IMR-90 (cell line): ENCODE data around the gene KLK1. TPM values are rescaled to one million over a fixed set of nuclear protein-coding genes. Genes with fewer than 3 reads are reported as not detected.
A peak's percentile ranks its signal among the peaks of the same experiment; 100 is the strongest.

ENCODE experiments used
- ATAC-seq: fragments of 200-7000 bp; cut with Tn5 transposase; 2 replicates; pipeline ENCODE4 v1.9.1; 2020; ENCODE audit warnings: low read depth, mild to moderate bottlenecking, moderate library complexity
- BruUV-seq: library from RNA; stranded (reverse); fragments of 400-500 nt; replicated peaks from 2 replicates; lab custom pipeline; 2021; lab: Mats Ljungman, UMichigan
- CTCF ChIA-PET: fragments of 300-600 bp; formaldehyde crosslinking; extraction: SDS; loops from one replicate; lab custom pipeline; 2021; ENCODE audit warnings: antibody characterized with exemption; lab: Yijun Ruan, JAX
- POLR2A ChIA-PET: fragments of 300-600 bp; sonication (Branson Sonifier 250); formaldehyde crosslinking; loops from one replicate; lab custom pipeline; 2022; ENCODE audit warnings: antibody characterized with exemption; ENCODE audit not compliant: unreplicated experiment; lab: Charles Lee
- DNase-seq: peaks from one replicate; pipeline ENCODE4 v3.0.0; 2013
- H2AFZ ChIP-seq: replicated peaks from 2 replicates; pipeline ENCODE3; 2013; ENCODE audit warnings: low read length, mild to moderate bottlenecking; ENCODE audit not compliant: poor library complexity
- H2AK5ac ChIP-seq: 2 replicates; pipeline ENCODE4 v1.6.1; 2013; ENCODE audit warnings: low read depth, low read length, inconsistent platforms
- H2AK9ac ChIP-seq: replicated peaks from 2 replicates; pipeline ENCODE3; 2013; ENCODE audit warnings: mild to moderate bottlenecking, low read depth, low read length, moderate library complexity; ENCODE audit not compliant: poor library complexity
- H2BK120ac ChIP-seq: 2 replicates; pipeline ENCODE4 v1.6.1; 2013; ENCODE audit warnings: low read depth, low read length, inconsistent platforms
- H2BK15ac ChIP-seq: 3 replicates; pipeline ENCODE4 v1.6.1; 2013; ENCODE audit warnings: low read depth, low read length, inconsistent platforms
- H2BK20ac ChIP-seq: 2 replicates; pipeline ENCODE4 v1.6.1; 2013; ENCODE audit warnings: low read depth, mild to moderate bottlenecking, inconsistent platforms, low read length, moderate library complexity
- H2BK5ac ChIP-seq: 2 replicates; pipeline ENCODE4 v1.6.1; 2013; ENCODE audit warnings: mild to moderate bottlenecking, low read depth, low read length, inconsistent platforms; ENCODE audit not compliant: poor library complexity, severe bottlenecking
- H3K14ac ChIP-seq: replicated peaks from 2 replicates; pipeline ENCODE4 v1.6.1; 2013; ENCODE audit warnings: low read depth, low read length, inconsistent platforms
- H3K18ac ChIP-seq: 2 replicates; pipeline ENCODE4 v1.6.1; 2013; ENCODE audit warnings: low read depth, low read length, control low read depth
- H3K23ac ChIP-seq: 2 replicates; pipeline ENCODE4 v1.6.1; 2013; ENCODE audit warnings: low read depth, low read length, inconsistent platforms
- H3K27ac ChIP-seq: 2 replicates; pipeline ENCODE4 v1.5.1; 2013; ENCODE audit warnings: mild to moderate bottlenecking, control low read depth, low read length; ENCODE audit not compliant: insufficient read depth
- H3K27me3 ChIP-seq: 2 replicates; pipeline ENCODE4 v1.6.1; 2013; ENCODE audit warnings: low read length; ENCODE audit not compliant: control insufficient read depth, insufficient read depth
- H3K36me3 ChIP-seq: 2 replicates; pipeline ENCODE4 v1.6.1; 2013; ENCODE audit warnings: low read length, mixed read lengths; ENCODE audit not compliant: control insufficient read depth, insufficient read depth
- H3K4ac ChIP-seq: 2 replicates; pipeline ENCODE4 v1.6.1; 2013; ENCODE audit warnings: low read depth, low read length, inconsistent platforms
- H3K4me1 ChIP-seq: 2 replicates; pipeline ENCODE4 v1.6.1; 2013; ENCODE audit warnings: low read length, mixed read lengths; ENCODE audit not compliant: control insufficient read depth, insufficient read depth
- H3K4me2 ChIP-seq: 2 replicates; pipeline ENCODE4 v1.6.1; 2013; ENCODE audit warnings: low read depth, mild to moderate bottlenecking, control low read depth, low read length, moderate library complexity
- H3K4me3 ChIP-seq: 2 replicates; pipeline ENCODE4 v1.5.1; 2013; ENCODE audit warnings: low read depth, mild to moderate bottlenecking, control low read depth, low read length, moderate library complexity; ENCODE audit not compliant: insufficient read depth
- H3K56ac ChIP-seq: 2 replicates; pipeline ENCODE4 v1.6.1; 2013; ENCODE audit warnings: low read length, inconsistent platforms; ENCODE audit not compliant: insufficient read depth; ENCODE audit errors: extremely low read depth
- H3K79me1 ChIP-seq, 2 experiments: 2 replicates each; pipeline ENCODE4 v1.6.1; 2013; ENCODE audit warnings: low read length in 2 of 2, inconsistent platforms in 1 of 2, low read depth in 1 of 2
- H3K9ac ChIP-seq: 2 replicates; pipeline ENCODE4 v1.6.1; 2013; ENCODE audit warnings: low read depth, low read length, control low read depth
- H3K9me1 ChIP-seq: 2 replicates; pipeline ENCODE4 v1.6.1; 2013; ENCODE audit warnings: low read length, inconsistent platforms; ENCODE audit not compliant: insufficient read depth
- H3K9me3 ChIP-seq: 2 replicates; pipeline ENCODE4 v1.6.1; 2013; ENCODE audit warnings: low read length; ENCODE audit not compliant: control insufficient read depth, insufficient read depth
- H4K20me1 ChIP-seq: 2 replicates; pipeline ENCODE4 v1.6.1; 2013; ENCODE audit warnings: low read length, inconsistent platforms; ENCODE audit not compliant: insufficient read depth
- H4K5ac ChIP-seq: 2 replicates; pipeline ENCODE4 v1.6.1; 2013; ENCODE audit warnings: mild to moderate bottlenecking, low read depth, low read length, control low read depth
- H4K8ac ChIP-seq, 2 experiments: 2 replicates each; pipeline ENCODE4 v1.6.1; 2013; ENCODE audit warnings: low read depth in 2 of 2, low read length in 2 of 2, control low read depth in 1 of 2, inconsistent platforms in 1 of 2
- H4K91ac ChIP-seq: 2 replicates; pipeline ENCODE4 v1.6.1; 2013; ENCODE audit warnings: low read depth, low read length, inconsistent platforms; ENCODE audit not compliant: insufficient read depth
- RAD21 ChIP-seq: IDR thresholded peaks from 2 replicates; pipeline ENCODE4 v1.6.1; 2012; ENCODE audit warnings: low read length, improper control_type of control experiment
- WGBS, 2 experiments: methylation state at CpG; one replicate each; pipeline versions ENCODE4 v1.1.5 to v1.1.7; 2013; ENCODE audit warnings: missing lambda C conversion rate in 2 of 2; ENCODE audit not compliant: insufficient read length in 1 of 2; ENCODE audit errors: extremely low coverage in 2 of 2; 5-methylcytosine and 5-hydroxymethylcytosine counted together
- dilution Hi-C: fragments of 300-500 bp; cut with HindIII; formaldehyde crosslinking; loops from one replicate; pipeline ENCODE4 v1.14.3; 2018; ENCODE audit warnings: low sequenced_read_pairs; ENCODE audit not compliant: unreplicated experiment
- in situ Hi-C: fragments of 300-500 bp; cut with MboI; formaldehyde crosslinking; loops from 3 replicates; pipeline ENCODE4 v1.14.3; 2019; ENCODE audit warnings: low sequenced_read_pairs, inconsistent platforms, mixed read lengths
- intact Hi-C: fragments of 100-400 bp; cut with micrococcal nuclease; formaldehyde crosslinking; loops from 2 replicates; pipeline ENCODE4 v1.10.0; 2022
- polyA plus RNA-seq, 3 experiments: library from polyadenylated mRNA; depleted of rRNA; stranded (reverse); fragments of >200 nt; gene quantifications; 2 replicates each; pipeline ENCODE4 v1.2.3, GENCODE V29; 2012; ENCODE audit warnings: low replicate concordance in 1 of 3
- total RNA-seq: library from RNA; depleted of rRNA; stranded (reverse); fragments of >200 nt; gene quantifications from 2 replicates; pipeline ENCODE4 v1.2.3, GENCODE V29; 2012
- TF ChIP-seq, protein P1 (sequence below): fragments of 150-350 bp; IDR thresholded peaks from 2 replicates; pipeline ENCODE4 v1.6.1; 2016; ENCODE audit warnings: low read depth, mild to moderate bottlenecking, low read length, moderate library complexity, borderline replicate concordance
- TF ChIP-seq, protein P2 (sequence below): fragments of 150-350 bp; IDR thresholded peaks from 2 replicates; pipeline ENCODE4 v1.6.1; 2017; ENCODE audit warnings: mild to moderate bottlenecking, antibody characterized with exemption, low read length, low read depth

Gene KLK1
- total and polyA plus RNA-seq, 2 of the 4 experiments (the other 2 are of a cell fraction): not detected

DNA sequence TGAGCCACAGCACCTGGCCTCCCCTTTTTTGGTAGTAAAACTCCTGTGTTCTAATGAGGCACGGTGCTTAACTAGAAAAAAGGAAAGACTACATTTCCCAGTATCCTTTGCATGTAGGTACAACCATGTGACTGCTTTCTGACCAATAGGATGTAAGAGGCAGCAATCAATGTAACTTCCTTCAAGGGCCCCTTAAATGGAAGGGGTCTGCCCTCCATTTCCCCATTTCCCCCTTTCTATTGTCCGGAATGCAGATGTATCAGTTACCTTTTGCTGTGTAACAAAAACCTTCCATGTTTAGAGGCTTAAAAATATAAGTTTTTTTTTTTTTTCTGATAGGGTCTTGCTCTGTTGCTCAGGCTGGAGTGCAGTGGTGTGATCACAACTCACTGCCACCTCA is 51.1 kb downstream of the KLK1 start:
- Histone ChIP-seq H4K91ac (no peak overlapping the region), H3K4me3 (no peak overlapping the region), H3K4me1 (no peaks in the 10 kb centered on the region), H4K5ac (no peak overlapping the region), H3K18ac (no peak overlapping the region), H3K27me3 (peaks cover 2% of the 10 kb centered on the region), H4K20me1 (no peaks in the 10 kb centered on the region), H3K36me3 (no peaks in the 10 kb centered on the region), H2BK20ac (no peak overlapping the region), H3K79me1 (no peaks in the 10 kb centered on the region), H2BK5ac (no peak overlapping the region), H3K14ac (no peak overlapping the region), H4K8ac (no peak overlapping the region), H3K4ac (no peak overlapping the region), H3K56ac (no peak overlapping the region), H3K9ac (no peak overlapping the region), H3K27ac (no peak overlapping the region), H3K23ac (no peak overlapping the region), H3K9me3 (no peaks in the 10 kb centered on the region), H3K4me2 (no peak overlapping the region), H2BK15ac (no peak overlapping the region), H3K9me1 (no peaks in the 10 kb centered on the region), H2BK120ac (no peak overlapping the region), H2AK5ac (no peak overlapping the region), H2AK9ac (no peak overlapping the region), H2AFZ (no peak overlapping the region)
- no peak for ATAC-seq
- in situ Hi-C loops: no loop called here
- WGBS, 2 experiments: no CpG with 5 or more reads among the region's 2 CpGs
- CTCF ChIA-PET: no interaction called here
- intact Hi-C loops: no loop called here
- POLR2A ChIA-PET: no interaction called here
- TF ChIP-seq, protein P1, sequence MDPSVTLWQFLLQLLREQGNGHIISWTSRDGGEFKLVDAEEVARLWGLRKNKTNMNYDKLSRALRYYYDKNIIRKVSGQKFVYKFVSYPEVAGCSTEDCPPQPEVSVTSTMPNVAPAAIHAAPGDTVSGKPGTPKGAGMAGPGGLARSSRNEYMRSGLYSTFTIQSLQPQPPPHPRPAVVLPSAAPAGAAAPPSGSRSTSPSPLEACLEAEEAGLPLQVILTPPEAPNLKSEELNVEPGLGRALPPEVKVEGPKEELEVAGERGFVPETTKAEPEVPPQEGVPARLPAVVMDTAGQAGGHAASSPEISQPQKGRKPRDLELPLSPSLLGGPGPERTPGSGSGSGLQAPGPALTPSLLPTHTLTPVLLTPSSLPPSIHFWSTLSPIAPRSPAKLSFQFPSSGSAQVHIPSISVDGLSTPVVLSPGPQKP: no peak
- TF ChIP-seq RAD21: no peak
- TF ChIP-seq, protein P2, sequence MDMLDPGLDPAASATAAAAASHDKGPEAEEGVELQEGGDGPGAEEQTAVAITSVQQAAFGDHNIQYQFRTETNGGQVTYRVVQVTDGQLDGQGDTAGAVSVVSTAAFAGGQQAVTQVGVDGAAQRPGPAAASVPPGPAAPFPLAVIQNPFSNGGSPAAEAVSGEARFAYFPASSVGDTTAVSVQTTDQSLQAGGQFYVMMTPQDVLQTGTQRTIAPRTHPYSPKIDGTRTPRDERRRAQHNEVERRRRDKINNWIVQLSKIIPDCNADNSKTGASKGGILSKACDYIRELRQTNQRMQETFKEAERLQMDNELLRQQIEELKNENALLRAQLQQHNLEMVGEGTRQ: peak; percentile 81
- peak; percentile 24 for DNase-seq
- dilution Hi-C loops: no loop called here
- no TSS peak for BruUV-seq
